ENCODE data around the gene TMEM215.
"Not testable (repeated sequence)": the region's sequence is repeated elsewhere in the genome, so short reads cannot be mapped to it uniquely, and the experiment has no call there.

Gene TMEM215

DNA sequence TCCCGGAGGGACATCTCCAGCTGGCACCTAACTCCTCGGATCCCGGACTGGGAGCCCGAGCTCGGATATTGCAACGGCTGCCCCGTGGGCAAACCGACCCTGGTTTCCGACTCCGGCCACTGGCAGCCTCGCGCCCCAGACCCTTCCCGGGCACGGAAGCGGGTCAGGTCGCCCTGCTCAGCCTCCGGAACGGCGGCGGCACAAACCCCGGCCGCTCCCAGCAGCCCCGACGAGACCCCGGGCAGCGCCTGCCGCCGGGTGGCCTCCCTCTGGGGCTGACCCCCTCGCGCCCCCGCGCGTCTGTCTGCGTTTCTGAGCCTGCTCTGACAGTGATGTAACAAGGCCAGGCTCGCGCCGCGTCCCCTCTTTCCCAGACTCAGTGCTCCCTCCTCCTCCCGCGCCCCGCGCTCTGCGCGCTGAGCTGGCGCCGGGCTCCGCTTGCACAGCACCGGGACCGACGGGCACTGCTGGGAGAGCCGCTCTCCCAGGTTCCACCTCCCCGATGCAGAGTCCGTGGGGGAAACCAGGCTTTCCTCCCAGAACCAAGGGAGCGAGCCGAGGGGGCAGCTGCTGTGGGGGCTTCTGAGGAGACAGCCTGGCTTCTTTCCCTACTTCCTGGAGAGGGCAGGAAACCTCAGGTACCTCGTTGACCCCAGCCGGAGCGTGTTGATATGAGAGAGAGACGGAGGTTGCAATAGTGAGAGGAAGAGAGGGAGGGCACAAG is at the start of gene TMEM215:
Gene TMEM215 (plus strand): TSS at position 373 of the 724 bp plus-strand sequence. CDS start 644 bp downstream, outside the sequence.
- no peak for DNase-seq (ENCODE audit: low read depth in 2 of 2)

GRCh38 chr9:32735476-32735875 is 47.9 kb upstream of the TMEM215 start:
- DNase-seq (ENCODE audit: low read depth in 2 of 2) = no peak

- no peak for DNase-seq (ENCODE audit: low read depth in 2 of 2)
Measured at GRCh38 chr9:32737378-32737777, 46.0 kb upstream of the TMEM215 start.

DNA sequence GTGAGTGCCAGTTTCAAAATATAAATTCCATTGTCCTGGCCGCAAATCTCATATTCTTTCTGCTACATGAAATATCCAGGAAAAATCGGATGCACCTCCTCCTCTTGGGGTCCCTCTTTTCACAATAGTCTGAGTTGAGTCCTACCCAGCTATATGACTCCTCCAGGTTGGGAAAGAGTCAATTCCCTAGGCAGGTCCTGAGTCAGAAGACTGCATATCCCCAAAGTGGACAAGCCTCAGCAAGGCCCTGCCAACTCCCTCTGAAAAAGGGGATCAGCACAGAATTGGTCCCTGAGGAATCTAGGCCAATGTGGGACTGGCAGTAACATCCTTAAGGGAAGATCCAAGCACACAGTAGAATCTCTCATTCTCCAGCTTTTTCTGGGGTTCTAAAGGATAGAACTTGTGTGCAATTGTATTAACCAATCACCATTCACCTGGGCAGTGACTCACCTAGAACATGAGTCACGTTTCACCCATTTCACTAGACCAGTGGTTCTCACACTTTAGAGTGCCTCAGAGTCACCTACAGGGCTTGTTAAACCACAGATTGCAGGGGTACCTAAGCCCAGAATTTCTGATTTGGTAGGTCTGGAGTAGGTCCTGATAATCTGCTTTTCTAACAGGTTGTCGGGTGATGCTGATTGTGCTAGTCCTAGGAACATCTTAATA is 44.7 kb upstream of the TMEM215 start:
- no peak for DNase-seq (ENCODE audit: low read depth in 2 of 2)

- no peak for DNase-seq (ENCODE audit: low read depth in 2 of 2)
Measured at GRCh38 chr9:32741706-32742105, 41.6 kb upstream of the TMEM215 start.

GRCh38 chr9:32742296-32742695 is 41.0 kb upstream of the TMEM215 start:
- DNase-seq (ENCODE audit: low read depth in 2 of 2) = no peak

GRCh38 chr9:32748013-32748412 is 35.3 kb upstream of the TMEM215 start:
- no peak for DNase-seq (ENCODE audit: low read depth in 2 of 2)

DNA sequence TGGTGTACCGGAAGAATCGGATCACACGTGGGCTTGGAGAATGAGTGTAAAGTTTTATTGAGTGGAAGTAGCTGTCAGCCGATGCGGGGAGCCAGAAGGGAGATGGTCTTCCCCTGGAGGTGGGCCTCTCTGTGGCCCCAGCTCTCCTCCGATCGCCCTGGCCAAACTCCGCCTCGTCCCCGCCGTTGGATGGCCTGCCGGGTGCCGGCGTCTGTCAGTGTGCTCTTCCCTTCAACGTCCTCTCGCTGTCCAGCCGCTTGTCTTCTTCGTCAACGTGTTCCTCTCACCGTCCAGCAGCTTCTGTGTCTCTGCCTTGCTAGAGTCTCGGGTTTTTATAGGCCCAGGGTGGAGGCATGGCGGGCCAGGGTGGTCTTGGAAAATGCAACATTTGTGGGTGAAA is 27.6 kb upstream of the TMEM215 start:
- DNase-seq (ENCODE audit: low read depth in 2 of 2) = no peak

DNA sequence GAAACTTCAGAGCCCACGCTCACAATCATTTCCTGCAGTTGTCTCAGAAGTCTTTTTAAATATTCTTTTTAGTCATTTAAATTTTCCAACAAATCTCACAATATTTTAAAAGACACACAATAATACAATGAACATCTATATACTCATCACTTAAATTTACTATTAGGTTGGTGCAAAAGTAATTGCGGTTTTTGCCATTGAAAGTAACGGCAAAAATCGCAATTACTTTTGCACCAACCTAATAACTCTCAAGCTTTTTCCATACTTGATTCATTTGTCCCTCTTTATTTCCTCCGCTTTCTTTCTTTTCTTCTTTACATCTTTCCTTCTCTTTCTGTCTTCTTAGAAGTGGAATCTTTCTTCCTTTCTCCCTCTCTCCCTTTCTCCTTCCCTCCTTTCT is 19.2 kb upstream of the TMEM215 start:
- DNase-seq (ENCODE audit: low read depth in 2 of 2) = no peak

GRCh38 chr9:32775283-32775682 is 8.1 kb upstream of the TMEM215 start:
- DNase-seq (ENCODE audit: low read depth in 2 of 2) = no peak

GRCh38 chr9:32776201-32776600 is 7.1 kb upstream of the TMEM215 start:
- no peak for DNase-seq (ENCODE audit: low read depth in 2 of 2)

DNA sequence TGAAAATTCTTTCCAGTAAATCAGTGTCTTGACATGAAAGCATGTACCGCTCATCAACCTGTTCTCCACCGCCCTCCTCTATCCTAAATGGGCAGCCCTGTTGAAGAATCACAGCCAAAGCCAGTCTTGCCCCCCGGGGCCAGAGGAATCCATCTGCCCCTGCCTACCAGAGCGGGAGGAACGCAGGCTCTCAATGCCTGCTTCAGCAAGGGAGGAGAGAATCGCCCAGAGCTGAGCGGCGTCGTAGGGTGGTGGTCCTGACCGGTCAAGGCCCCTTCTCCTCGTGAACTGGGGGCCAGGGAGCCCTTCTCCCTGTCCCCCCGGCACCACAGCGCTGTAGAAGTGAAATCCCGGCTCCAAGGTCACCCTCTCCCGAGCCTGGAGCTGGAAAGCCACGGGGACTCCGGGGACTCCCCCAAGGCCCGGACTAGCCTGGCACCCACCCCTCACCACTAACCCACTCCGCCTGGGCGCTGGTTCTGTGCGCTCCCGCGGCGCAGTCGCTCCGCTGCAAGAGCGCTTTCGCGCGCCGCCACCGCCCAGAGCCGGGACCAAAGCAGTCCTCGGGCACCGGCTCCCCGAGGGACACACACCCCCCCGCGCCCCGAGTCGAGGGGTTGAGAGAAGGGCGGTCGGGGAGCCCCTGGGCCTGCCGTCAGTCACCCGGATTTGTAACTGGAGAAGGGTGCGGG is 718 bp upstream of the TMEM215 start:
- DNase-seq (ENCODE audit: low read depth in 2 of 2) = no peak

GRCh38 chr9:32787816-32788215 is 4.5 kb downstream of the TMEM215 start:
- no peak for DNase-seq (ENCODE audit: low read depth in 2 of 2)

GRCh38 chr9:32796015-32796414 is 12.7 kb downstream of the TMEM215 start:
- DNase-seq (ENCODE audit: low read depth in 2 of 2) = not testable (repeated sequence)

- no peak for DNase-seq (ENCODE audit: low read depth in 2 of 2)
Measured at GRCh38 chr9:32801530-32801929, 18.2 kb downstream of the TMEM215 start.

DNA sequence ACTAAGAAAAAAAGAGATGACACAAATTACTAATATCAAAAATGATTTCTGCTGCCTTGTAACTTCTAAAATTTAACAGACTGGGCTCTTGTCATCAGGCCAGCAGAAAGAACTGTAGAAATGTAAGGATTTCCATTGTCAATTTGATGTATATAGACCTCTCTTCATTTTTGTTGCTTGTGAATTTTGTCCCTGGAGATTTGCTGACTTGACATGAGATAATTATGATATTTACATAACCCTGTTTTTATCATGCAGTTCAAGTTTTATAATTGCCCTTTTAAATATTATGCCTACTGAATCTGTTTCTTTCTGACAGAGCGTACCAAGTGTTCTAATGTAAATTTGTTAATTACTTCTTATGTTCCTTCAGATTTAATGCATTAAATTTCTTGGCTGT is 23.9 kb downstream of the TMEM215 start:
- DNase-seq (ENCODE audit: low read depth in 2 of 2) = no peak

DNA sequence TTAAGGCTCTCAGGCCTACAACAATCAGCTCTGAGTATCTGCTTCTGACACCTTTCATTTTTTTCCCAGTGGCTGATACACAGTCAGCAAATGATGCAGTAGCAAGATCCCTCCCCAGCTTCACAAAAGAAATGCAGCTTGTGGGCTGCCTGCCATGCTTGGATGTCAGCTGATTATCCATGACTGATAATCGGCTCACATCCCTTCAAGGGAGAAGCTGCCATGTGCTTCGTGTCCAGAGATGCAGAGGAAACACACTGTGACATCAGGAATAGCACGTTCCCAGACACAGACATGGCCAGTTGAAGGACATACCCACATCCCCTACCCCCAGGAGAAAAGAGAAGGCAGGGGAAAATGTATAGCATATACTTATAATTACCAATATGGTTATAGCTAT is 27.9 kb downstream of the TMEM215 start:
- no peak for DNase-seq (ENCODE audit: low read depth in 2 of 2)

DNA sequence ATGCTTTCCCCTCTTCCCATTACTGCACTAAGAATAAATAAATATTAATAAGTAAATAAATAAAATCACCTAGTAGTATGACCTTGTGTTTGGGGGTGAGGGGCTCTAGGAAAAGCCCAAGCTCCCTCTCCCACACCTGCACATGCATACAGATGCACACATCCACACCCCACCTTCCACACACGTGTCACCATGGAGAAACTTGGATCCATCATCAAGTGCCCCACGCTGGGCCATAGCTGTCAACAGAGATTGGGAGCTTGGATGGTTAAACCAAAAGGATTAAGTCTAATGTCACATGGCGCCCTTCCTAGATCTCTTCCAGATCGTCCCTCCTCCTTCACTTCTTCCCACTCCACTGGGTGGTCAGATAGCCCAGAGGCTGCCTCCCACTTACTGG is 37.0 kb downstream of the TMEM215 start:
- DNase-seq (ENCODE audit: low read depth in 2 of 2) = no peak

DNA sequence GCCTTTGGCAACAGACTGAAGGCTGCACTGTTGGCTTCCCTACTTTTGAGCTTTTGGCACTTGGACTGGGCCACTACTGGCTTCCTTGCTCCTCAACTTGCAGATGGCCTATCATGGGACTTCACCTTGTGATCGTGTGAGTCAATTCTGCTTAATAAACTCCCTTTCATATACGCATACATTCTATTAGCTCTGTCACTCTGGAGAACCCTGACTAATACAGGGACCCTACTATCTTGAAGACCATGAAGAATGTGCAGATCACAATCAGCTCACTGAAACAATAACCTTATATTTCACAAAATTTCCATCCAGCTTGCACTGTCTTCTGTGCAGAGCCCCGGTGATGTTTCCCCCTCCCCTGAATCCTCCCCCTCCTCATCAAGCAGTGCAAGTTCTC is 39.8 kb downstream of the TMEM215 start:
- no peak for DNase-seq (ENCODE audit: low read depth in 2 of 2)

- DNase-seq (ENCODE audit: low read depth in 2 of 2) = no peak
Measured at GRCh38 chr9:32823551-32823950, 40.2 kb downstream of the TMEM215 start.

- DNase-seq (ENCODE audit: low read depth in 2 of 2) = no peak
Measured at GRCh38 chr9:32825203-32825602, 41.9 kb downstream of the TMEM215 start.

GRCh38 chr9:32828861-32829260 is 45.5 kb downstream of the TMEM215 start:
- no peak for DNase-seq (ENCODE audit: low read depth in 2 of 2)

- no peak for DNase-seq (ENCODE audit: low read depth in 2 of 2)
Measured at GRCh38 chr9:32832346-32832745, 49.0 kb downstream of the TMEM215 start.

All from stimulated activated CD8-positive, alpha-beta memory T cell treated with anti-CD3 and anti-CD28 coated beads, Interleukin-7, amount 100 ng/mL, for 1 hour (primary cell).